NK-92 (cell line): ENCODE data around the gene ATOX1.
"Not testable (repeated sequence)": the region's sequence is repeated elsewhere in the genome, so short reads cannot be mapped to it uniquely, and the experiment has no call there.

Experiments used
- DNase-seq: peaks from one replicate; lab custom pipeline; 2025; ENCODE audit not compliant: unreplicated experiment; lab: John Stamatoyannopoulos, UW

ATOX1 gene

DNA sequence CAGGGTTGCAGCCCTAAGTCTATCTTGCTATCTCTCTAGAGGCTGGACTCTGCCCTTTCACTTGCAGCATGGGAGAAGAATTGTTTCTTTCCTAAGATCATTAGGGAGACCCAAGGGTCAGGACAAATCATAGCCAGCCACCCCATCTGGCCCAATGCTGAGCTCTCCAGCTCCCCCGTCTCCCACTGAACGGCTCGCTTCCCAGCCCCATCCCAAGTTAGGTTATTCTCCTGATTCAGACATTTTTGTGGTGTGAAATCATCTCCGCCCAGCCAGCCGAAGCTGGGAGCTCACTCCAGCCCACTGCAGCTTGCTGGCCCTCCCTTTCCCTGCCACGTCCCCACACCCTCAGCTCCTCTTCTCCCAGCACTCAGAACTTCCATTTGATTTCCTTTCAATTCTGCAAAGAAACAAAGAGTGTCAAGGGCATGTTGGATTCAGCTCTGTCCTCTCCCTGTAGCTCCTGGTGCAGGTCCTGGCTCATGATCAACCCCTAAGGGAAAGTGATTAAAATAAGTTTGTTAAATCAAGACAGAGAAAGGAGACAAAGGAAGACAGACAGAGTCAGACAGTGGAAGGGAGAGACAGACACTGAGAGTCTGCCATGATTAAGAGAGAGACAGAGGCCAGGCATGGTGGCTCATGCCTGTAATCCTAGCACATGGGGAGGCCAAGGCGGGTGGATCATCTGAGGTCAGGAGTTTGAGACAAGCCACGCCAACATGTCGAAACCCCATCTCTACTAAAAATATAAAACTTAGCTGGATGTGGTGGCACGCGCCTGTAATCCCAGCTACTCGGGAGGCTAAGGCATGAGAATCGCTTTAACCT lies 59.1 kb downstream of the ATOX1 start:
- no peak for DNase-seq

DNA sequence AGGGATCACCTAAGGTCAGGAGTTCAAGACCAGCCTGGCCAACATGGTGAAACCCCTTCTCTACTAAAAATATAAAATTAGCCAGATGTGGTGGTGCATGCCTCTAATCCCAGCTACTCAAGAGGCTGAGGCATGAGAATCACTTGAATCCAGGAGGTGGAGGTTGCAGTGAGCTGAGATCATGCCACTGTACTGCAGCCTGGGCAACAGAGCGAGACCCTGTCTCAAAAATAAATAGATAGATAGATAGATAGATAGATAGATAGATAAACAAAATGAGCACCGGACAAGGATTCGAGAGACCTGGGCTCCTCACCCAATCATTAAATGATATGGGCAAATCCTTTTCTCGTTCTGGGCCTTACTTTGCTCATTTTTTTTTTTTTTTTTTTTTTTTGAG lies 60.4 kb downstream of the ATOX1 start:
- DNase-seq, result not testable (repeated sequence)

DNA sequence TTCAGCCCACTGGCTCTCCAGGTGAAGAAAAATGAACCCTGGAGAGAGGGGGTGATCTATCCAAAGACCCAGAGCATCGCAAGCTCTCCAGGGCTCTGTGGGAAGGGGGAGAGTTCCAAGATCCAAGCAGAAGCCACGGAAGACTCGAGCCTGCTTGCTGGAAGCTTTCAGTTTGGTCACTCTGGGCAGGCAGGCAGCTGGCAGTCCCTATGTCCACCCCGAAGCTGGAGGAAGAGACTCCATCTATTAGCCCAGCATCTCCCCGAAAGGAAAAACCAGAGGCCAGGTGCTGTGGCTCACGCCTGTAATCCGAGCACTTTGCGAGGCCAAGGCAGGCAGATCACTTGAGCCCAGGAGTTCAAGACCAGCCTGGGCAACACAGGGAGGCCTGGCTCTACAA lies 61.0 kb downstream of the ATOX1 start:
- no peak for DNase-seq

DNA sequence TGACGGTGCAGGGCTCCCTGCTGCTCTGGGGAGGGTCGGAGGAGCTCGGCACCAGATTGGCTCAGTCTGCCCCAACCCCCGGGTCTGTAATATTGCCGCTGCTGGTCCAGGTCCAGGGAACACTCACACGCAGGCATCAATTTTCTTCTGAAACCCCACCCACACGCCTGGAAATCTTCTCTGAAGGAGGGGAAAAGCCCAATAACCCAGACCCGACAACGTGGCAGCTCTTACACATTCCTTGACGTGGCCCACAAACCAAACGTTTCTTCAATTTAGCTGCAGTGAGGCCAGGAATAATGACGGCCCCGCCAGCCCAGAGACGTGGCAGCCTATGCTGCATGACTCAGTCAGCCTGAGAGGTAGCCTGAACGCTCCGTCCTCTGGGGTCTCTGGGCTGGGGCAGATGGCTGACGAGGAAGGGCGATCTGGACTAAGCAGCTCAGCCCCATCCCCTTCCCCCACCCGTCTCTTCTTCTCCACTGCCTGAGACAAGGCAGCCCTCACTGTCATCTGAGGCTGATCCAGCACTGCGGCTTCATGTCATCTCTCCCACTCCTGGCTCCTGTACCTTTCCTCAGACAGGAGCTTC lies 61.9 kb downstream of the ATOX1 start:
- no peak for DNase-seq

DNA sequence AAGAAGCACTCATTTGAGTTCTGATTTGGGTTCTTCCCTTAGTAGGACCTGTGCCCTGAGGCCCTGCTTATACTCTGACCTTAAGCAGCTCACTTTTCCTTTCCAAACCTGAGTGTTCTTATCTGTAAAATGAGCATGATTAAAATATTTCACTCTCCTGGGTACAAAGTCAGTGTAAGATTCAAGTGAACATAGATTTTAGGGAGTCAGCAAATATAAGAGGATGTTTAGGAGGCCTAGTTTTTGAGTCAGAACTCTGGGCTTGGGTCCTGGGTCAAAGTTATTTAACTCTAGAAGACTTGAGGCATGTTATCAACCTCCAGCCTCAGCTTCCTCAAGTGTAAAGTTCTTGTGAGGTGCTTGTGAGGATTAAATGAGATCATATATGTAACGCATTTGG lies 63.0 kb downstream of the ATOX1 start:
- DNase-seq, result no peak

DNA sequence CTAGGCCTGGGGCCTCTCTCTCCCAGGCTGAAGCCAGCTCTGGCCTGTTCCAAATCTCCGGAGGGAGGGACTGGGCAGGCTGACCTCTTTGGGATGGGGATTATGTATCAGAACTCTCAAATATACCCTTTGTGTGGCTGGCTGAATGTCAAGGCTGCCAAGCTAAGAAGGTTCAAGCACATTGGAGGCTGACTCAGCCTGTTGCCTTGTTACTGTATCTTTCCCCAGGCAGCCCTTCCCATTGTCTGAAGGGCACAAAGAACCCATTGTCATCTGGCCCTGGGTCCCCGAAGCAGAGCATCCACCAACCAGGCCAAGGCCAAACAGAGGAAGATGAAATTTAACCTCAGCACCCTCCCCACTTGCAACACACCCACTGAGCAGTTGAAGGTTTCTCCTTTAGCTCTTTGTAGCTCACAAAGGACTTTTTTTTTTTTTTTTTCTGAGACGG lies 64.4 kb downstream of the ATOX1 start:
- no peak for DNase-seq
